ENCODE results near the gene CYRIA. TPM values are rescaled to one million over a fixed set of nuclear protein-coding genes. Genes with fewer than 3 reads are reported as not detected.

The CYRIA gene
- total and polyA plus RNA-seq, 2 donors (not counting 3 experiments of a cell fraction or from before 2014, with no cell fraction given): 9.3 to 38.4 TPM

GRCh38 chr2:16713011-16713423 lies 47.4 kb upstream of the CYRIA start:
- ChIA-PET POLR2A (no interaction called here), CTCF (interaction anchor here (1.3 kb wide), 1 partner anchor 13 kb away, joined by 4 read pairs; no protein-coding TSS in a partner anchor)
- no peaks in the 10 kb centered on the region for H3K36me3 ChIP-seq (ENCODE audit: control insufficient read depth in 2 of 2, extremely low read depth in 1 of 2, insufficient read depth in 2 of 2, low read length in 2 of 2)
- H3K27ac ChIP-seq (ENCODE audit: insufficient read depth, low read depth, low read length): no peak overlapping the region
- no peaks in the 10 kb centered on the region for H3K9me1 ChIP-seq (replicated peaks; ENCODE audit: control insufficient read depth, extremely low read depth, insufficient read depth, low read length)
- dilution Hi-C loops (cut with MboI; ENCODE audit: extremely low pct_ligation_motif_present, low sequenced_read_pairs): no loop called here
- no peaks in the 10 kb centered on the region for H3K9me3 ChIP-seq (replicated peaks; ENCODE audit: control insufficient read depth, insufficient read depth, low read length)
- TF ChIP-seq POLR2AphosphoS5 (IDR thresholded peaks at IDR 0.05; ENCODE audit: insufficient read depth, low read depth, low read length): no peak
- FAIRE-seq: no peak
- intact Hi-C loops (cut with micrococcal nuclease): no loop called here
- no peak overlapping the region for H3K4me3 ChIP-seq (replicated peaks in 1 of 3; ENCODE audit: insufficient read depth in 1 of 3, low read depth in 1 of 3, low read length in 3 of 3)
- H3K4me1 ChIP-seq (ENCODE audit: control insufficient read depth, extremely low read depth, insufficient read depth, low read length): no peaks in the 10 kb centered on the region
- H3K4me2 ChIP-seq (ENCODE audit: insufficient read depth, low read length): no peak overlapping the region
- H2AFZ ChIP-seq (ENCODE audit: low read depth, low read length): no peak overlapping the region
- H4K20me1 ChIP-seq (replicated peaks; ENCODE audit: control insufficient read depth, extremely low read depth, insufficient read depth, low read length): no peaks in the 10 kb centered on the region
- H3K27me3 ChIP-seq (ENCODE audit: control insufficient read depth in 2 of 2, insufficient read depth in 2 of 2, low read length in 2 of 2): peaks cover 0 to 6% of the 10 kb centered on the region in 2 experiments
- no peaks in the 10 kb centered on the region for H3K79me2 ChIP-seq (ENCODE audit: control insufficient read depth, insufficient read depth, low read length)
- no peak for DNase-seq (ENCODE audit: low read depth, low spot score)
- BruUV-seq (replicated peaks): no TSS peak
- H3K9ac ChIP-seq (replicated peaks; ENCODE audit: extremely low read depth, insufficient read depth, low read length): no peak overlapping the region

GRCh38 chr2:16709769-16710168 lies 44.1 kb upstream of the CYRIA start:
- intact Hi-C loops (cut with micrococcal nuclease) (no loop called here), dilution Hi-C loops (cut with MboI; ENCODE audit: extremely low pct_ligation_motif_present, low sequenced_read_pairs) (no loop called here)
- no peak for TF ChIP-seq MYC (IDR thresholded peaks at IDR 0.05; ENCODE audit: low read depth, low read length)
- TF ChIP-seq GATA2 (IDR thresholded peaks at IDR 0.05; ENCODE audit: insufficient read depth, insufficient read length, low read depth, low read length): no peak
- no peak for TF ChIP-seq MAX (IDR thresholded peaks at IDR 0.05; ENCODE audit: insufficient read depth, insufficient read length)
- no peak for TF ChIP-seq FOS (IDR thresholded peaks at IDR 0.05; ENCODE audit: borderline replicate concordance, insufficient read depth, low read length)
- TF ChIP-seq JUN (IDR thresholded peaks at IDR 0.05; ENCODE audit: borderline replicate concordance, insufficient read depth, insufficient read length, low read depth): no peak
- TF ChIP-seq POLR2A (IDR thresholded peaks at IDR 0.05; ENCODE audit: low read depth, low read length): no peak
- TF ChIP-seq, protein P1, sequence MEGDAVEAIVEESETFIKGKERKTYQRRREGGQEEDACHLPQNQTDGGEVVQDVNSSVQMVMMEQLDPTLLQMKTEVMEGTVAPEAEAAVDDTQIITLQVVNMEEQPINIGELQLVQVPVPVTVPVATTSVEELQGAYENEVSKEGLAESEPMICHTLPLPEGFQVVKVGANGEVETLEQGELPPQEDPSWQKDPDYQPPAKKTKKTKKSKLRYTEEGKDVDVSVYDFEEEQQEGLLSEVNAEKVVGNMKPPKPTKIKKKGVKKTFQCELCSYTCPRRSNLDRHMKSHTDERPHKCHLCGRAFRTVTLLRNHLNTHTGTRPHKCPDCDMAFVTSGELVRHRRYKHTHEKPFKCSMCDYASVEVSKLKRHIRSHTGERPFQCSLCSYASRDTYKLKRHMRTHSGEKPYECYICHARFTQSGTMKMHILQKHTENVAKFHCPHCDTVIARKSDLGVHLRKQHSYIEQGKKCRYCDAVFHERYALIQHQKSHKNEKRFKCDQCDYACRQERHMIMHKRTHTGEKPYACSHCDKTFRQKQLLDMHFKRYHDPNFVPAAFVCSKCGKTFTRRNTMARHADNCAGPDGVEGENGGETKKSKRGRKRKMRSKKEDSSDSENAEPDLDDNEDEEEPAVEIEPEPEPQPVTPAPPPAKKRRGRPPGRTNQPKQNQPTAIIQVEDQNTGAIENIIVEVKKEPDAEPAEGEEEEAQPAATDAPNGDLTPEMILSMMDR (IDR thresholded peaks at IDR 0.05; ENCODE audit: extremely low read depth in 1 of 2, insufficient read depth in 1 of 2, low read depth in 1 of 2, low read length in 2 of 2): no peak
- no peak for TF ChIP-seq EZH2 (IDR thresholded peaks at IDR 0.05; ENCODE audit: borderline replicate concordance, low read depth, low read length, severe bottlenecking)
- no peak for TF ChIP-seq POLR2AphosphoS5 (IDR thresholded peaks at IDR 0.05; ENCODE audit: insufficient read depth, low read depth, low read length)
- Histone ChIP-seq H3K4me3 (replicated peaks in 1 of 3; ENCODE audit: insufficient read depth in 1 of 3, low read depth in 1 of 3, low read length in 3 of 3) (no peak overlapping the region), H3K36me3 (ENCODE audit: control insufficient read depth in 2 of 2, extremely low read depth in 1 of 2, insufficient read depth in 2 of 2, low read length in 2 of 2) (no peaks in the 10 kb centered on the region), H3K27ac (ENCODE audit: insufficient read depth, low read depth, low read length) (no peak overlapping the region), H3K9me3 (replicated peaks; ENCODE audit: control insufficient read depth, insufficient read depth, low read length) (no peaks in the 10 kb centered on the region), H3K9me1 (replicated peaks; ENCODE audit: control insufficient read depth, extremely low read depth, insufficient read depth, low read length) (no peaks in the 10 kb centered on the region), H4K20me1 (replicated peaks; ENCODE audit: control insufficient read depth, extremely low read depth, insufficient read depth, low read length) (no peaks in the 10 kb centered on the region), H2AFZ (ENCODE audit: low read depth, low read length) (no peak overlapping the region), H3K4me1 (ENCODE audit: control insufficient read depth, extremely low read depth, insufficient read depth, low read length) (no peaks in the 10 kb centered on the region), H3K9ac (replicated peaks; ENCODE audit: extremely low read depth, insufficient read depth, low read length) (no peak overlapping the region), H3K27me3 (ENCODE audit: control insufficient read depth in 2 of 2, insufficient read depth in 2 of 2, low read length in 2 of 2) (peaks cover 0 to 6% of the 10 kb centered on the region in 2 experiments), H3K4me2 (ENCODE audit: insufficient read depth, low read length) (no peak overlapping the region), H3K79me2 (ENCODE audit: control insufficient read depth, insufficient read depth, low read length) (no peaks in the 10 kb centered on the region)
- DNase-seq (ENCODE audit: low read depth, low spot score) (no peak), FAIRE-seq (no peak)
- ChIA-PET CTCF (no interaction called here), POLR2A (no interaction called here)
- BruUV-seq (replicated peaks): no TSS peak
